HT-29 (cell line): ENCODE results near the gene GP1BA. TPM values are rescaled to one million over a fixed set of nuclear protein-coding genes. Genes with fewer than 3 reads are reported as not detected.
A peak's percentile ranks its signal among the peaks of the same experiment; 100 is the strongest.

Experiments used
- DNase-seq: peaks from one replicate; pipeline ENCODE4 v3.0.0-alpha.2; 2015; ENCODE audit warnings: low spot score
- total RNA-seq: library from RNA; depleted of rRNA; stranded (reverse); fragments of >200 nt; shearing (Covaris generic); gene quantifications from 2 replicates; pipeline ENCODE4 v1.2.3, GENCODE V29; 2014

GP1BA gene
- total RNA-seq, 1 experiment from 2014 or later, result not detected

- no peak for DNase-seq
Measured at GRCh38 chr17:4938688-4939545, 6.8 kb downstream of the GP1BA start.

- no peak for DNase-seq
Measured at GRCh38 chr17:4939546-4939795, 7.4 kb downstream of the GP1BA start.

- DNase-seq, result peak; percentile 94
Measured at GRCh38 chr17:4939796-4940554, 7.9 kb downstream of the GP1BA start, which contains the start of the genes RNF167 and SLC25A11. Gene RNF167, plus strand, starts transcription at chr17:4940268. Its CDS starts 642 bp downstream, at chr17:4940910. Gene SLC25A11, minus strand, starts transcription at chr17:4940046. Its CDS starts 136 bp downstream, at chr17:4939910.

GRCh38 chr17:4940555-4941318, 8.7 kb downstream of the GP1BA start:
- DNase-seq, result no peak

GRCh38 chr17:4941319-4941610, 9.2 kb downstream of the GP1BA start:
- DNase-seq, result no peak

DNA sequence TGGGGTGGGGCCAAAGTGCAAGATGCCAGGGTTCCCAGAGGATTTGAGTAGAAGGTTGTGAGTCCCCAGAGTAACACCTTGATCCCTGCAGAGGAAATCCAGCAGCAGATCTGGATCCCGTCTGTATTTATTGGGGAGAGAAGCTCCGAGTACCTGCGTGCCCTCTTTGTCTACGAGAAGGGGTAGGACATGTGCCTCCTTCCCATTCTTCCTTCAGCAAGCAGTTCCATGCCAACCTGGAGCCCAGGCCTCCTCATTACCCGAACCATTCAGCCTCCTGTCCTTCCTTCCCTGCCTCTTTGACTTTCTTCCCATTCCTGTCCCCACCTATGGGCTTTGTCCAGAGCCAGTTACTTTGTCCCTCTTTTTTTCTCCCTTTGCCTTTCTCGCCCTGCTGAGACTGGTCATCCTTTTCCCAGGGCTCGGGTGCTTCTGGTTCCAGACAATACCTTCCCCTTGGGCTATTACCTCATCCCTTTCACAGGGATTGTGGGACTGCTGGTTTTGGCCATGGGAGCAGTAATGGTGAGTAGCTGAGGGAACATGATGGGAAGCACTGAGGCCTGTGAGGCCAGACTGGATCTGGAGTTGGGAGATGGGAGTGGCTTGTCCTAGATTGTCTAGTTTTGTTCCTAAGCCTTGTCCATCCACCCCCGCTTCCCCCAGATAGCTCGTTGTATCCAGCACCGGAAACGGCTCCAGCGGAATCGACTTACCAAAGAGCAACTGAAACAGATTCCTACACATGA, 10.9 kb downstream of the GP1BA start:
- DNase-seq, result no peak

DNA sequence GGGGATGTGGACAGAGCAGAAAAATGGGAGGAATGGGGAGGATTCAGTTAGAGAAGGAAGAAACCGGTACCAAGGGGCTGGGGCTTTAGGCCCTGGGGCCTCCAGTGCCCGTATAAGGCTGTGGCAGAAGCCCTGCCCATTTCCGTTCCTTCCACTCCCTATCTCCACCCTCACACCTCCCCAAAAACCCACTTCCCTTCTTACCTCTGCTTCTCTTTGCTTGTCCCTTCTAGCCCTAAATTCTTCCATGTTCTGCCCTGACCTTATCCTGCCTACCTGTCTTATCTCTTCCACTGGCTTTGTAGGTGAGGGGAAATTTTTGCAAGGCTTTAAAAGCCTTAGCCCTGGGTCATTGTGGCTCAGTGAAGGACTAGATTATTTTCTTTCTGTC, 12.1 kb downstream of the GP1BA start:
- no peak for DNase-seq

DNA sequence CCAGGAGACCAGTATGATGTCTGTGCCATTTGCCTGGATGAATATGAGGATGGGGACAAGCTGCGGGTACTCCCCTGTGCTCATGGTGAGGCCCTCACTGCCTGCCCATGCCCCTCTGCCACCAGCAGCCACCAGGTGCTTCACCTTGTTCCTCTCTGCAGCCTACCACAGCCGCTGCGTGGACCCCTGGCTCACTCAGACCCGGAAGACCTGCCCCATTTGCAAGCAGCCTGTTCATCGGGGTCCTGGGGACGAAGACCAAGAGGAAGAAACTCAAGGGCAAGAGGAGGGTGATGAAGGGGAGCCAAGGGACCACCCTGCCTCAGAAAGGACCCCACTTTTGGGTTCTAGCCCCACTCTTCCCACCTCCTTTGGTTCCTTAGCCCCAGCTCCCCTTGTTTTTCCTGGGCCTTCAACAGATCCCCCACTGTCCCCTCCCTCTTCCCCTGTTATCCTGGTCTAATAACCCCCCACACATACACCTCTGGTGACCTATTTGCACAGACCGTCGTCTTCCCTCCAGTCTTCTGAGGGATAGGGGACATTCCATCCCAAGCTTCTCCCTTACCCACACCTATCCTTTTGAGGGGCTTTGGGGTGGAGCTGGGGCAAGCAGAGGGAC, 12.6 kb downstream of the GP1BA start:
- DNase-seq, result no peak

GRCh38 chr17:4945176-4945943, 13.3 kb downstream of the GP1BA start:
- peak; percentile 67 for DNase-seq

DNA sequence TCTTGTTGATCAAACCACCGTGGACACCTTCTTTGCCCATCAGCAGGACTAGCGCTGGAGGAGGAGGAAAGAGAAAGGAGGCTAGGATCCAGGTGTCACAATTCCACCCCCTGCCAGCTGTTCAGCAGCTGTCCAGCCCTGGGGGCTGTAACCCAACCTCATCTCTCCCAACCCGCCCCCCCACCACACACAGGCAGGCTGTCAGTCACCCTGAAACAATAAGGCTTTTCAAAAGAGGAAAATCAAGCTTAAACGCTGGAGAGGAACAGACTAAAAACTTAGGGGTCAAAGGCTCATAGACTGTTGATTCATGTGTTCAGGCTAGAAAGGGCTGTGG, 13.8 kb downstream of the GP1BA start:
- no peak for DNase-seq

GRCh38 chr17:4946312-4946976, 14.4 kb downstream of the GP1BA start:
- no peak for DNase-seq

DNA sequence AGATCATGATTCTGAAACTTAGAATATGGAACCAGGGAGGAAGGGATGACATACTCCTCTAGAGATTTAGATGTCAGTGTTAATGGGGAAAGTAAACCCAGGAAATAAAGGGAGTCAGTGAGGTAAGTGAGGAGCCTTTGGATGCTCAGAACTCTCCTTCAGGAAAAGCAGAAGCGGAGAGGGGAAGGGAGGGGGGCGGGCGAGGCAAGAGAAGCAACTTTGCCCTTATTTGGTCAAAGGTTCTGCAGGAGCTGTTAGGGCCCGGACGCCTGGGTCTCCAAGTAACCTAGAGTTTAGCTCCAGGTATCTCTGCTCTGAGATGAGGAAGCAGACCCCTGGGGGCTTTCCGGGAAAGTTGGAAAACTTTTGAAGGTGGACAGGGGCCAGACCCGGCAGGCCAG, 14.9 kb downstream of the GP1BA start:
- DNase-seq, result no peak

DNA sequence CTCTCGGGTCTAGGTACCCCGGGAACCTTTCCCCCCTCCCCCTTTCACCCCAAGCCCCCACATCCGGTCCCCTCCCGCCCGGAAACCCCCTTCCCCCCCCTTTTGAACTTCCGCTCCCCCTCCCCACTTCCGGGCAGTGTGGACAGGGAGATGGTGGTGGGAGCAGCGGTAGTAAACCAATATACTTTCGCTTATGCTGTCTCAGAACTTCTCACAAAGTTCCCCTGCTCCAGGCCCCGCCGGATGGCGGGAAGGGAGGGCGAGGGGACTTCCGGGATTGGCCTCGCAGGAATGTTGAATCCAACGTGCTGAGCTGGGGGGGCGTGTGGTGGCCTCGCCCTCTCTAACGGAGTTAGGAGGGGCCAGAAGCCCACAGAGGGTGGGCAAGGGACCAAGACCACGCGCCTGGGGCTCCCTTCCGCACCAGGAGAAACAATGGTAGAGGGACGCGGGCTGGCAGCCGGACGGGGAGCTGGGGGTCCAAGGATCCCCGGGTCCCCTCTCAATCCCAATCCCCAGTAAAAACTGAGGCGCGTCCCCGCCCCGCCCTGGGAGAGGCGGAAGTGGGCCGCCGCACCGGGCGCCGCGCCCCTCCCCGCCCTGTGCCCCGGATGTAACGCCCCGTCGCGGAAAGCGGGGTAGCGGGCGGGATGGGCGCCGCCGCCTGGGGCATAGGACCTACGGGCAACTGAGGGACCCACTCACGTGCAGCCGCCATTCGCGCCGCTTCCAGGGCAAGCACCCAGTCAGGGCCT, 15.5 kb downstream of the GP1BA start:
- DNase-seq, result peak; percentile 44

- peak; percentile 78 for DNase-seq
Measured at GRCh38 chr17:4948166-4948930, 16.3 kb downstream of the GP1BA start, which contains the start of gene PFN1. Gene PFN1, minus strand, starts transcription at chr17:4948530. Its CDS starts 136 bp downstream, at chr17:4948394.

DNA sequence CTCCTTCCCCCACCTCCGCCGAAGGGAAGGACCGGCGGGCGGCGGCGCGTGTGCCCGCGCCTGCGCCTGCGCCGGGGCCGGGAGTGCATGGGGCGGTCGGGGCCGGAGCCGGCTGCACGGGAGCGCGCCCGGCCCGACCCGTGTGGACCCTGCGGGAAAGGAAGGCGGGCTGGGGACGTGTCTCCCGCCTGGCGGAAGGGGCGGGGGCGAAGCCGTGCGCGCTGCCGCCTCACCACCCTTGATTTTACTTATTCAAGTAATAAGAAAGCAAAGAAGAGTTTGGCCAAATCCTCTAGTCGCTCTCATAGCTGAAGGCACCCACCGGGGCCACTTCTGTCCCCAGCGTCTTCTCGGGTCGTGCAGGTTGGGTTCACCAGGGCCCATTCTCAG, 16.8 kb downstream of the GP1BA start:
- peak; percentile 72 for DNase-seq

DNA sequence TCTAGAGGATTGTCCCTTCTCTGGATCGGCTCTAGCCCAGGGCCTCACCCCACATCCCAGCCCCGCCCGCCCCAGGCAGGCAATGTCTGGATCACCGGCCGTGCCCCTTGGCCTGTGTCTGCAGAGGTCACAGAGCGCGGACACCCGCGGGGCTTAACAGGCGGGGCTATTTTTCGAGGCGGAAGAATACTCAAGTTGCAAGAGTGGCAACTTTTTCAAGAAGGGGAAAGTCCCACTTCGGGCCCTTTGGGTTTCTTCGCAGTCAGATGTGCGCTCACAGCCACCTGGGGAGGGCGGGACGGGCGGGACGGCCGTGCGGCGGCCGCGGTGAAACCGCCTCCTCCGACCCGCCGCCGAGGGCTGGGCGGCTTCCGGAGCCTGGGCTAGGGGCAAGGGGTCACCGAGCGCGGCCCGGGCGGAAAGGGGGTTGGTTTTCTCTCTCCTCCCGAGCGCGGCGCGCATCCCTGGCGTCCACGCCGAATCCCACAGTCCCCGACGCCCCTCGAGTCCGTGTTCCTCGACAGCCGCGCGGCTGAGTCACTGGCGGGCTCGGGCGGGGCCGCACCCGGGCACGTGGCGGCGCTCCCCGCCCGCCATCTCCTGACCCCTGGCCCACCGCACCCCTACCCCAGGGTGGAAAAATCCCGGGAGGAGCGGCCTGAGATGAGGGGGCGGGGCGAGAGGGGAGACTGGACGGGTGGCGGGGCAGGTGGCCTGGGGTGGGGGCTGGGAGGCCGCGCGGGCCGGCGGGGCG, 17.4 kb downstream of the GP1BA start:
- peak; percentile 69 for DNase-seq

GRCh38 chr17:4950075-4950745, 18.1 kb downstream of the GP1BA start:
- peak; percentile 32 for DNase-seq
